Activated T-cell treated with anti-CD3 and anti-CD28 coated beads, Interleukin-2, amount 50 U/mL, for 24 hours (primary cell): ENCODE measurements around the gene CENPF.

Experiments used
- DNase-seq: peaks from one replicate; pipeline ENCODE4 v3.0.0-alpha.2; 2020
- H3K27ac Mint-ChIP-seq: 2 replicates; pipeline ENCODE4 v1.8.0; 2020; ENCODE audit warnings: mild to moderate bottlenecking, mixed read lengths
- H3K27me3 Mint-ChIP-seq: 2 replicates; pipeline ENCODE4 v1.8.0; 2020; ENCODE audit warnings: mixed read lengths
- H3K36me3 Mint-ChIP-seq: 2 replicates; pipeline ENCODE4 v1.8.0; 2020; ENCODE audit warnings: low read depth, mixed read lengths
- H3K4me1 Mint-ChIP-seq: 2 replicates; pipeline ENCODE4 v1.8.0; 2020; ENCODE audit warnings: low read depth, mixed read lengths
- H3K4me3 Mint-ChIP-seq: 2 replicates; pipeline ENCODE4 v1.8.0; 2020; ENCODE audit warnings: mild to moderate bottlenecking, moderate library complexity, mixed read lengths
- H3K9me3 Mint-ChIP-seq: 2 replicates; pipeline ENCODE4 v1.8.0; 2020; ENCODE audit warnings: mixed read lengths

The CENPF gene

DNA sequence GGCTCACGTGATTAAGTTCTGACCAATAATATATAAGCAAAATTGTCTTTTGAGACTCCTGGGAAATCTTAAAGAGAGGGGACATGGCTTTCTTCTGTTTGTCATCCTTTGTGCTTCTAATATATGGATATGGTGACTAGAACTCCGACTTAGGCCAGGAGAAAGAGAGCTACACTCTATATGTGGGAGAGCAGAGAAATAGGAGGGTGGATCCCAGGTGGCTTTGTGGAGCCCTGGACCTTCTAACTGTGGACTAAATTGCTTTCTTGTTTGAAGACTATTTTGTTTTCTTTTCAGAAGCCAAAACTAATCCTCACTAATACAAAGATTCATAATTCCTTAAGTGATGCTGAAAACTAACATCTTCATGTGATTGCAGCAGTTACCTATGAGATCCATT lies 75.0 kb downstream of the CENPF start:
- Mint-ChIP-seq H3K36me3 (no peaks in the 10 kb centered on the region), H3K4me3 (no peak overlapping the region), H3K9me3 (no peaks in the 10 kb centered on the region), H3K4me1 (no peaks in the 10 kb centered on the region), H3K27me3 (no peaks in the 10 kb centered on the region), H3K27ac (no peak overlapping the region)
- DNase-seq = no peak

DNA sequence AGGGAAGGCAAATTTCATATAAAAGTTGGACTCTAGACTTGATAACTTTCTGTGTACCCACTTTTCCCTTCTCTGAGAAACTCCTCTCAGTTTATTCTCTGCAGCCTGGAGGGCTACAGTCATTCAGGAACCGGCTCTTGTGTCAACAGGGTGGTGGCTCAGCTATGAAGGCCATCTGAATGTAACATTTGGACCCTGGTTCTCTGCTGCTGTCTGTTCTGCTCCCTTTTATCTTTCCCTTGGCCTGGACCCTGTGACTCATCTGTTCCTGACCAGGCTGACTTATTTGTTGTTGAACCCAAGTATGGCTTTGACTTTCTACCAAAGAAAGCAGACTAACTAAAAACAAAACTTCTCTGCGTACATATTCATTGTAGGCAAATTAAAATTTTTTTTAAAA lies 75.4 kb downstream of the CENPF start:
- DNase-seq = no peak
- Mint-ChIP-seq H3K4me1 (no peaks in the 10 kb centered on the region), H3K9me3 (no peaks in the 10 kb centered on the region), H3K27me3 (no peaks in the 10 kb centered on the region), H3K4me3 (no peak overlapping the region), H3K27ac (no peak overlapping the region), H3K36me3 (no peaks in the 10 kb centered on the region)

DNA sequence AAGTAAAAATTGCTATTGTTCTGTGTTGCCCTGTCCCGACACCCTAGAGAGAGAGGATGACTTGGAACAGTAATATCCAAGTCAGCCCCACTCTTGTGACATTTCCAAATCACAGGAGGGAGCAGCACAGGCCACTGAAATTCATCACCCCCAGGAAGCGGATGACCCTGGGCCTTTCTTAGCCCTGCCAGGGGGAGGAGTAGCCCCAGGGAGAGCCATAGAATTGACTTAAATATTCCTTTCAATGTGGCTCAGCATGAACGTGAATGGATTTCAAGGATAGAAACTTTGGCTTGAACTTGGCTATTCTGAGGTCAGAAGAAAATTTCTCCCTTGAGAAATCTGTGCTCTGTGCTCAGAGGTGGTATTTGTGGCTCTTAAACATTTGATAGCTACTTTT lies 80.6 kb downstream of the CENPF start:
- H3K27me3 Mint-ChIP-seq = peaks cover 4% of the 10 kb centered on the region
- no peaks in the 10 kb centered on the region for H3K36me3 Mint-ChIP-seq
- H3K9me3 Mint-ChIP-seq = no peaks in the 10 kb centered on the region
- no peak for DNase-seq
- no peaks in the 10 kb centered on the region for H3K4me1 Mint-ChIP-seq
- H3K27ac Mint-ChIP-seq = no peak overlapping the region
- H3K4me3 Mint-ChIP-seq = no peak overlapping the region

DNA sequence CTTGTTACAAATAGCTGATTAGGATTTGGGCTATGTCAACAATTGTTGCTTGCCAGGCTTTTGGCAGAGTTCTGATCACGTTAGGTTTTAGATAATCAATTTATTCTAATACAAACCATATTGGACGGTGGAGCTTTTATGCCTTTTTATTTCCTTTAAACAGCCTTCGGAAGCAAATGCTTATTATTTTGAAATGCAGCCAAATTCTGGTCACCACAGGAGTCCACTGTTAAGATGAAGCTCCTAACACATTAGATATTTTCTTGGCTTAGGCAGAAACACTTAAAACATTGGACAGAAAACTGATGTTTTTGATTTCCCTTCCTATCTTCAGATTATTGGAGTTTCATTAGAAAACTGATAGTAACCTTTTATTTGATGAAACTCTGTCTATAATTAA lies 82.9 kb downstream of the CENPF start:
- Mint-ChIP-seq H3K36me3 (no peaks in the 10 kb centered on the region), H3K27ac (no peak overlapping the region), H3K9me3 (no peaks in the 10 kb centered on the region), H3K4me1 (no peaks in the 10 kb centered on the region), H3K27me3 (peaks cover 4% of the 10 kb centered on the region), H3K4me3 (no peak overlapping the region)
- DNase-seq = no peak

DNA sequence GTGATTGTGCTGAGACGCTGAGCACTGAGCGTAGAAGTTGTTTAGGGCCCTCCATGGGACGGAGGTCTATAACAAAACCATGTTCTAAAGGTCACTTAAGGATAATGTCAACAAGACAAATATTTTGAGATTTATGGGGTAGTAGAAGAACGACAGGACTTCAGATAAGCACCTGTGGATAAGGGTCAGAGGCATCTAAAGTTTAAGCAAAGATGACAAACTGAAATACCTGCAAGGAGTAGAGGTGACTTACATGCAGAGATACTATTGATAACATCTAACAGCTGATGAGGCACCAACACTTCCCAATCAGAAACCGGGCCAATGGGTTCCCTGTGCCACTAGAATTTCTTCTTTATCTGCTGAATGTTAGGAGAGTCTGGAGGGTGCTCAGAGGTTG lies 83.5 kb downstream of the CENPF start:
- no peak for DNase-seq
- Mint-ChIP-seq H3K27ac (no peak overlapping the region), H3K27me3 (peaks cover 4% of the 10 kb centered on the region), H3K4me1 (no peaks in the 10 kb centered on the region), H3K9me3 (no peaks in the 10 kb centered on the region), H3K36me3 (no peaks in the 10 kb centered on the region), H3K4me3 (no peak overlapping the region)

DNA sequence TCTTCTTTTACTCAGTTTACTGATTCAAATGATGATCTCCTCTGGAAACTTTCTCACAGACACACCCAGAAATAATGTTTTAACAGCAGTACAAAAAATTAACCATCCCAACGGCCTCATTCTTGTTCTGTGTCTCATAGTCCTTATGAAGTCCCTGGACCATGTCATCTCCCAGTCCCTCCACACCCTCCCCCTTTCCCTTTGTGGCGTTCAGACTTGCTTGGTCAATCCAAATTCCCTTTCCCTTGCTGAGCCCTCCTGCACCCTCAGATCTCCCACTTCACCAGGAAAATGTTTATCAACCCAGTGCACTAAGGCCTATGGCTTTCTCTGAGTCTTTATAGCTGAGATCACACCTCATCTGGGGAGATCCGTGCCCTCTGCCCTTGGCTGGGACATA lies 85.9 kb downstream of the CENPF start:
- no peaks in the 10 kb centered on the region for H3K36me3 Mint-ChIP-seq
- H3K9me3 Mint-ChIP-seq = no peaks in the 10 kb centered on the region
- H3K27ac Mint-ChIP-seq = no peak overlapping the region
- H3K4me1 Mint-ChIP-seq = no peaks in the 10 kb centered on the region
- no peak overlapping the region for H3K4me3 Mint-ChIP-seq
- DNase-seq = no peak
- peaks cover 4% of the 10 kb centered on the region for H3K27me3 Mint-ChIP-seq

DNA sequence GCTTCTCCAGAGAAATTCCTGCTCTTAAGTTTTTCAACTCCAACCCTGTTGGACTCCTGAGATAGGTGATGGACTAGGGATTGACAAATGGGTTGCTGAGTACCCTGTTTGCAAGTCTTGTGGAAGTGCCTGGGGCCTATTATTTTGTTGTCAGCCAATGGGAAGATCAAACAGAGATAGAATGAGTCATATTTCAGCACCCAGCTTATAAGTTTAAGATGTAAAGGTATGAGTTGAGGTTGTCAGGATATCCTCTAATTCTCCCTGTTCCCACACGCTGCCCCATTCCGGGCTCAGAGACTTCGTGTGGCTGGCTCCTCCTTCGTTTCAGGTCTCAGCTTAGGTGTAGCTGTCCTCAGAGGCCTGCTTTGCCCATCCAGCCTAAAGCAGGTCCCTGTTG lies 91.8 kb downstream of the CENPF start:
- H3K27me3 Mint-ChIP-seq = no peaks in the 10 kb centered on the region
- no peaks in the 10 kb centered on the region for H3K4me1 Mint-ChIP-seq
- no peaks in the 10 kb centered on the region for H3K36me3 Mint-ChIP-seq
- no peak overlapping the region for H3K4me3 Mint-ChIP-seq
- H3K27ac Mint-ChIP-seq = no peak overlapping the region
- no peak for DNase-seq
- H3K9me3 Mint-ChIP-seq = no peaks in the 10 kb centered on the region

DNA sequence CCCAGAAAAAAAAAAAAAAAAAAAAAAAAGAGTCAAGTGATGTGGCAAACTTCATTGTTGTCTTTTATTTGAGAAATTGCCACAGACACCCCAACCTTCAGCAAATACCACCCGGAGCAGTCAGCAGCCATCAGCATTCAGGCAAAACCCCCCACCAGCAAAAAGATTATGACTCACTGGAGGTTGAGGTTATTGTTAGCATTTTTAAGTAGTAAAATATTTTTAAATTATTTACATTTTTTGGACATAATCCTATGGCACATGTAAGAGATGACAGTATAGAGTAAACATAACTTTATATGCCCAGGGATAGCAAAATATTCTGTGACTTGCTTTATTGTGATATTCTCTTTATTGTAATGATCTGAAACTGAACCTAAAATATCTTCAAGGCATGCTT lies 95.6 kb downstream of the CENPF start:
- no peak overlapping the region for H3K27ac Mint-ChIP-seq

DNA sequence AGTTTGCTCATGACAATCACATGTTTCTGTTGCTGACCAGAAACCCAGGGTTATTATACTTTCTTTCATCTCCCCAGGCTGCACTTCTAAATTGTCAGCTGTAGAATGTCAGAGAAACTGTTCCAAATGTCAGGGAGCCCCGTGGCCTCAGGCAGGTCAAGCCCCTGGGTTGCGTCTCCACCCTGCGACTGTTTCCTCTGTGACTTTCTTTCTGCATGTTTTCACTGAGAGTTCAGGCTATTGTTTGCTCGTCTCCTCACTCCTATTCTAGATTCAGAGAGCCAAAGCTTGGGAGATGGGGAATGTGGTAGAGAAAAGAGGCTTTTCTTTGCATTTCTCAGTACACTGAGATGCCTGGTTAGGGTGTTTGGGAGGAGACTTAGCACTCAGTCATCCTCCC lies 97.4 kb downstream of the CENPF start:
- Mint-ChIP-seq H3K36me3 (no peaks in the 10 kb centered on the region), H3K4me3 (no peak overlapping the region), H3K9me3 (peaks cover 11% of the 10 kb centered on the region), H3K27me3 (no peaks in the 10 kb centered on the region), H3K4me1 (no peaks in the 10 kb centered on the region), H3K27ac (no peak overlapping the region)
- DNase-seq = no peak

More for the DNA sequence above, 95.6 kb downstream of the CENPF start:
- Mint-ChIP-seq H3K9me3 (no peaks in the 10 kb centered on the region), H3K27me3 (no peaks in the 10 kb centered on the region), H3K36me3 (no peaks in the 10 kb centered on the region), H3K4me3 (no peak overlapping the region), H3K4me1 (no peaks in the 10 kb centered on the region)
- no peak for DNase-seq

DNA sequence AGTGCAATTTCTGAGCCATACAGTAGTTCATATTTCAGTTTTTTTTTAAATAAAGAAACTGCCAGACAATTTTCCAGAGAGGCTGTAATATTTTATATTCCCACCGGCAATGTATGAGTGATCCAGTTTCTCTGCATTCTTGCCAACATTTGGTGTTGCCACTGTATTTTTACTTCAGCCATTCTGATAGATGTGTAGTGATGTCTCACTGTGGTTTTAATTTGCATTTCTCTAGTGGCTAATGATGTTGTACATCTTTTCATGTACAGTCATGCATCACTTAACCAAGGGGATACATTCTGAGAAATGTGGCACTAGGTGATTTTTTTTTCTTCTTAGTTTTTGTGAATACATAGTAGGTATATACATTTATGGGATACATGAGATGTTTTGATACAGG lies 99.6 kb downstream of the CENPF start:
- Mint-ChIP-seq H3K9me3 (peaks cover 25% of the 10 kb centered on the region), H3K4me1 (no peaks in the 10 kb centered on the region), H3K27ac (no peak overlapping the region), H3K27me3 (no peaks in the 10 kb centered on the region), H3K4me3 (no peak overlapping the region), H3K36me3 (no peaks in the 10 kb centered on the region)
- no peak for DNase-seq

DNA sequence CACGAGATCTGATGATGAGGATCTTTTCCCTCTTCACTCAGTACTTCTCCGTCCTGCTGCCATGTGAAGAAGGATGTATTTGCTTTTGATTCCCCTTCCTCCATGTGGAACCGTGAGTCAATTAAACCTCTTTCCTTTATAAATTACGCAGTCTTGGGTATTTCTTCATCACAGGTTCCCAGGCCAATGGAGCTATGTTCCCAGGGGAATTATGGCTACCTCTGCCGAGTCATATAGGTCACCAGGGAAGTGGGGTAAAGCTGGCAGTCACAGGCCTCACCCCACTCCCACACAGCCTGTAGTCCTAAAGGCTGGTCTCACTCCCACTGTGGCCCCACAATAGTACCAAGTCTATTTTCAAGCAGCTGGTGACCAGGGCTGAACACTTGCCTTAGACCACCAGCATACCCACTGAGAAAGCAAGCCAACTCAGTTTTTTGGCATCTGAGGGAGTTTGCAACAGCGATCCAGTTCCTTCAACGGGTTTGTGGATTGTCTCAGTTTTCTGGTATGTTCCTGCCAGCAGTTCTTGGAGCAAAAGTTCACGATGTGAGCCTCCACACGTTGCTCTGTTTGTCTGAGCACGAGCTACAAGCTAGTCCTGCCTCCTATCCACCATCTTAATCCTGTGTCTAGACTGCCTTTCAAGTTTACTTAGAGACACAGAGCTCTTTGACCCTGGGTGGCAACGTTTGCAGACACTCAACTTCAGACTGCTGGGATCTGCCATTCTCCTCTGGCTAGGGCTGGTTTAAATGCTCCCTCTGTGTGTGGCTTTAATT lies 104.5 kb downstream of the CENPF start:
- no peak overlapping the region for H3K27ac Mint-ChIP-seq
- peaks cover 25% of the 10 kb centered on the region for H3K9me3 Mint-ChIP-seq
- H3K27me3 Mint-ChIP-seq = no peaks in the 10 kb centered on the region
- H3K4me1 Mint-ChIP-seq = no peaks in the 10 kb centered on the region
- no peaks in the 10 kb centered on the region for H3K36me3 Mint-ChIP-seq
- DNase-seq = no peak
- no peak overlapping the region for H3K4me3 Mint-ChIP-seq

DNA sequence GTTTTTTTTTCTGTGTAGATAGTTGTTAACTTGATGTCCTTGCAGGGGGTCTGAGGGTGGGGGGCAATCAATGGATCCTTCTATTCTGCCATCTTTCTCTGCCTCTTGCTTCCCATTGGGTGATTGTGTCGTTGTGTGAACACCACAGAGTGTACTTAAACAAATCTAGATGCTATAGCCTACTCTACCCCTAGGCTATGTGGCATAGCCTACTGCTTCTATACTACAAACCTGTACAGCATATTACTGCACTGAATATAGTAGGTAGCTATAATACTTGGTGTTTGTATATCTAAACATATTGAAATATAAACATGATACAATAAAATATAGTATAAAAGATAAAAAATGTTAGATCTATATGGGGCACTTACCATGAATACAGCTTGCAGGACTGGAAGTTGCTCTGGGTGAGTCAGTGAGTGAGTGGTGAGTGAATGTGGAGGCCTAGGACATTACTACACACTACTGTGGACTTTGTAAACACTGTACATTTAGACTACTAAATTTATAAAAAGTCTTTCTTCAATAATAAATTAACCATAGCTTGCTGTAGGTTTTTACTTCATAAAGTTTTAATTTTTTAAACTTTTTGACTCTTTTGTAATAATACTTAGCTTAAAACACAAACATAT lies 105.4 kb downstream of the CENPF start:
- Mint-ChIP-seq H3K27ac (no peak overlapping the region), H3K36me3 (no peaks in the 10 kb centered on the region), H3K4me1 (no peaks in the 10 kb centered on the region), H3K9me3 (peaks cover 25% of the 10 kb centered on the region), H3K27me3 (no peaks in the 10 kb centered on the region), H3K4me3 (no peak overlapping the region)
- DNase-seq = no peak

DNA sequence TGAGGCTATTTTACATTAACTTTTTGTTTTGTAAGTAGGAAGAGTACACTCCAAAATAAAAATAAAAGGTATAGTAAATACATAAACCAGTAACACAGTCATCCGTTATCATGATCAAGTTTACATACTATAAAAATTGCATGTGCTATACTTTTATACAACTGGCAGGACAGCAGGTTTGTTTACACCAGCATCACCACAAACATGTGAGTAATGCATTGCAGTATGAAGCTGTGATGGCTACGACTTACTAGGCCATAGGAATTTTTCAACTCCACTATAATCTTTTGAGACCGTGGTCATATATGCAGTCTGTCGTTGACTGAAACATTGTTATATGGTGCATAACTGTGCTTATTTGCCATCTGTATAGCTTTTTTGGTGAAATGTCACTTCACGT lies 106.2 kb downstream of the CENPF start:
- no peak overlapping the region for H3K4me3 Mint-ChIP-seq
- H3K4me1 Mint-ChIP-seq = no peaks in the 10 kb centered on the region
- H3K9me3 Mint-ChIP-seq = peaks cover 24% of the 10 kb centered on the region
- no peak for DNase-seq
- H3K36me3 Mint-ChIP-seq = no peaks in the 10 kb centered on the region
- H3K27ac Mint-ChIP-seq = no peak overlapping the region
- H3K27me3 Mint-ChIP-seq = peaks cover 1% of the 10 kb centered on the region

DNA sequence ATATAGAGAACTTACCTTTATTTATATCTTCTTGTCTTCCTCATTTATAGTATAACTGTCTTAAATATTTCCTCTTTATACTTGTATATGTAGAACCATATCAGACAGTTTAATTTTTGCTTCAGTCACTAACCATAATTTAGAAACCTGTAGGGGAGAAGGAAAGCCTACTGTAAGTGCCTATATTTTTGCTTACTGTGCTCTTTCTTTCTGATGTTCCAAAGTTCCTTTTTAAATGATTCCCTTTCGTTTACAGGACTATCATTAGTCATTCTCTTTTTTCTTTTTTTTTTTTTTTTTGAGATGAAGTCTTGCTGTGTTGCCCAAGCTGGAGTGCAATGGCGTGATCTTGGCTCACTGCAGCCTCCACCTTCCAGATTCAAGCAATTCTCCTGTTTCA lies 109.7 kb downstream of the CENPF start:
- H3K4me3 Mint-ChIP-seq = no peak overlapping the region
- DNase-seq = no peak
- H3K27me3 Mint-ChIP-seq = peaks cover 8% of the 10 kb centered on the region
- no peaks in the 10 kb centered on the region for H3K9me3 Mint-ChIP-seq
- H3K27ac Mint-ChIP-seq = no peak overlapping the region
- H3K36me3 Mint-ChIP-seq = no peaks in the 10 kb centered on the region
- no peaks in the 10 kb centered on the region for H3K4me1 Mint-ChIP-seq
